HEK293 (cell line): ENCODE results near the gene COMMD10.

ENCODE experiments used
- MEIS1 ChIP-seq: sonication (generic); formaldehyde crosslinking; IDR thresholded peaks from 2 replicates; pipeline ENCODE4 v1.8.1; 2022; ENCODE audit warnings: missing genetic modification reagents, mild to moderate bottlenecking, borderline replicate concordance
- ZFHX2 ChIP-seq: fragments of 450-650 bp; formaldehyde crosslinking; conservative IDR thresholded peaks from 2 replicates; pipeline ENCODE4 v1.5.1; 2016; ENCODE audit warnings: missing biosample characterization, missing genetic modification characterization
- ZNF24 ChIP-seq: fragments of 450-650 bp; formaldehyde crosslinking; IDR thresholded peaks from 2 replicates; pipeline ENCODE4 v1.5.1; 2016; ENCODE audit warnings: missing biosample characterization, missing genetic modification characterization
- ZNF514 ChIP-seq: fragments of 450-650 bp; formaldehyde crosslinking; IDR thresholded peaks from 2 replicates; pipeline ENCODE4 v1.5.1; 2016; ENCODE audit warnings: missing biosample characterization, missing genetic modification characterization
- ZNF664 ChIP-seq: fragments of 450-650 bp; formaldehyde crosslinking; IDR thresholded peaks from 2 replicates; pipeline ENCODE4 v1.5.1; 2016; ENCODE audit warnings: missing biosample characterization, missing genetic modification characterization
- TF ChIP-seq, protein P1 (sequence below): fragments of 450-650 bp; formaldehyde crosslinking; IDR thresholded peaks from 2 replicates; pipeline ENCODE4 v1.5.1; 2017; ENCODE audit warnings: missing biosample characterization, mild to moderate bottlenecking, missing genetic modification characterization, moderate library complexity
- TF ChIP-seq, protein P2 (sequence below): fragments of 450-650 bp; formaldehyde crosslinking; IDR thresholded peaks from 2 replicates; pipeline ENCODE4 v1.5.1; 2016; ENCODE audit warnings: missing biosample characterization, missing genetic modification characterization

DNA sequence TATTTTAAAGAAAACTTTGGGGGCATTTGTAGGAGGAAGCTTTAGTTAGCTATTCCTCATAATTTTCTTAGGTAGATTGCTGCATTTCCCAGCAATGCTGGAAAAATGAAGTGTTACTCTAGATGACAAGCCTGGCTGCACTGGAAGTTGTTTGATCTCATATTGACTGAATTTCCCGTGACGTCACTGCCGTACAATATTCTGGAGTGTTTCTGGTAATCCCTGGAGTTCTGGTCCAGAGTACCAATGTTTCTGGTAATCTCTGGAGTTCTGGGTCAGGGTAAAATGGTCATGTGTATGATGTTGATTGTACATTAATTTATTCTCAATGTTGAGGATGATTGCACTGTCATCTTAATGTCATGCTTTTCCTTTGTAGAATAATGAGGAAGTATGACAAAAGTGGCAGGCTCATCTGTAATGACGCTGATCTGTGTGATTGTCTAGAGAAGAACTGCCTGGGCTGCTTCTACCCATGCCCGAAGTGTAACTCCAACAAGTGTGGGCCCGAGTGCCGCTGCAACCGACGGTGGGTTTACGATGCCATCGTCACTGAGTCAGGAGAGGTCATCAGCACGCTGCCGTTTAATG, 26.4 kb upstream of the COMMD10 start:
- TF ChIP-seq, protein P1, sequence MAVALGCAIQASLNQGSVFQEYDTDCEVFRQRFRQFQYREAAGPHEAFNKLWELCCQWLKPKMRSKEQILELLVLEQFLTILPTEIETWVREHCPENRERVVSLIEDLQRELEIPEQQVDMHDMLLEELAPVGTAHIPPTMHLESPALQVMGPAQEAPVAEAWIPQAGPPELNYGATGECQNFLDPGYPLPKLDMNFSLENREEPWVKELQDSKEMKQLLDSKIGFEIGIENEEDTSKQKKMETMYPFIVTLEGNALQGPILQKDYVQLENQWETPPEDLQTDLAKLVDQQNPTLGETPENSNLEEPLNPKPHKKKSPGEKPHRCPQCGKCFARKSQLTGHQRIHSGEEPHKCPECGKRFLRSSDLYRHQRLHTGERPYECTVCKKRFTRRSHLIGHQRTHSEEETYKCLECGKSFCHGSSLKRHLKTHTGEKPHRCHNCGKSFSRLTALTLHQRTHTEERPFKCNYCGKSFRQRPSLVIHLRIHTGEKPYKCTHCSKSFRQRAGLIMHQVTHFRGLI (tag by site-specific recombination): no peak
- TF ChIP-seq, protein P2, sequence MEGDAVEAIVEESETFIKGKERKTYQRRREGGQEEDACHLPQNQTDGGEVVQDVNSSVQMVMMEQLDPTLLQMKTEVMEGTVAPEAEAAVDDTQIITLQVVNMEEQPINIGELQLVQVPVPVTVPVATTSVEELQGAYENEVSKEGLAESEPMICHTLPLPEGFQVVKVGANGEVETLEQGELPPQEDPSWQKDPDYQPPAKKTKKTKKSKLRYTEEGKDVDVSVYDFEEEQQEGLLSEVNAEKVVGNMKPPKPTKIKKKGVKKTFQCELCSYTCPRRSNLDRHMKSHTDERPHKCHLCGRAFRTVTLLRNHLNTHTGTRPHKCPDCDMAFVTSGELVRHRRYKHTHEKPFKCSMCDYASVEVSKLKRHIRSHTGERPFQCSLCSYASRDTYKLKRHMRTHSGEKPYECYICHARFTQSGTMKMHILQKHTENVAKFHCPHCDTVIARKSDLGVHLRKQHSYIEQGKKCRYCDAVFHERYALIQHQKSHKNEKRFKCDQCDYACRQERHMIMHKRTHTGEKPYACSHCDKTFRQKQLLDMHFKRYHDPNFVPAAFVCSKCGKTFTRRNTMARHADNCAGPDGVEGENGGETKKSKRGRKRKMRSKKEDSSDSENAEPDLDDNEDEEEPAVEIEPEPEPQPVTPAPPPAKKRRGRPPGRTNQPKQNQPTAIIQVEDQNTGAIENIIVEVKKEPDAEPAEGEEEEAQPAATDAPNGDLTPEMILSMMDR: no peak
- TF ChIP-seq ZNF664 (tag by site-specific recombination) (no peak), MEIS1 (CRISPR knock-in tag) (no peak), ZNF514 (tag by site-specific recombination) (no peak), ZFHX2 (tag by site-specific recombination) (no peak), ZNF24 (tag by site-specific recombination) (no peak)
